ENCODE results near the gene LIAS.

The LIAS gene

GRCh38 chr4:39446483-39446841 lies 12.4 kb upstream of the LIAS start:
- in situ Hi-C loops (cut with MboI; ENCODE audit: low sequenced_read_pairs, unreplicated experiment): loop anchor here (10.0 kb wide), 1 partner anchor 542 kb away; no protein-coding TSS in a partner anchor
- DNase-seq (ENCODE audit: low spot score): no peak
- no peak for TF ChIP-seq CTCF (IDR thresholded peaks at IDR 0.05; ENCODE audit: borderline replicate concordance, control extremely low read depth, extremely low read depth, insufficient read depth, missing control alignments)

GRCh38 chr4:39446842-39447573 lies 11.8 kb upstream of the LIAS start:
- TF ChIP-seq CTCF (IDR thresholded peaks at IDR 0.05; ENCODE audit: borderline replicate concordance, control extremely low read depth, extremely low read depth, insufficient read depth, missing control alignments): no peak
- in situ Hi-C loops (cut with MboI; ENCODE audit: low sequenced_read_pairs, unreplicated experiment): loop anchor here (10.0 kb wide), 1 partner anchor 542 kb away; no protein-coding TSS in a partner anchor
- DNase-seq (ENCODE audit: low spot score): peak; percentile 86

DNA sequence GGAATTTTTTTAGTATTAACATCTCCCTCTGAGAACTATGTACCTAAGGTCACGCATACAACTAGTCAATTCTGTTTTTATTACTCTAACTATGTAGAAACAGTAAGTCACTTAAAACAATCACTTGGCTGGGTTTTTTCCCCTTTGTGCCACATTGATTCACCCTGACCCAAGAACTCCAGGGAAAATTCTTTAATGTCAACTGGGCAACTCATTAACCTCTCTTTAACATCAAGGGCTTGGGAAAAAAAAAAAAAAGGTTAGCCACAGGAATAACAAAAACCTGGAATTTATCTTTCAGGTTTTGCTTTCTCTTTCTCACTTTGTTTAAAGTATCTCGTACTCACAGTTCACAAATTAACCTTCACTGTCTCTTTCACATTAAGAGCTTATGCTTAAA lies 8.2 kb upstream of the LIAS start:
- no peak for TF ChIP-seq CTCF (IDR thresholded peaks at IDR 0.05; ENCODE audit: borderline replicate concordance, control extremely low read depth, extremely low read depth, insufficient read depth, missing control alignments)
- no peak for DNase-seq (ENCODE audit: low spot score)
- in situ Hi-C loops (cut with MboI; ENCODE audit: low sequenced_read_pairs, unreplicated experiment): no loop called here

- in situ Hi-C loops (cut with MboI; ENCODE audit: low sequenced_read_pairs, unreplicated experiment): no loop called here
- no peak for DNase-seq (ENCODE audit: low spot score)
- TF ChIP-seq CTCF (IDR thresholded peaks at IDR 0.05; ENCODE audit: borderline replicate concordance, control extremely low read depth, extremely low read depth, insufficient read depth, missing control alignments): no peak
These were observed 7.3 kb upstream of the LIAS start for GRCh38 chr4:39451423-39452023.

DNA sequence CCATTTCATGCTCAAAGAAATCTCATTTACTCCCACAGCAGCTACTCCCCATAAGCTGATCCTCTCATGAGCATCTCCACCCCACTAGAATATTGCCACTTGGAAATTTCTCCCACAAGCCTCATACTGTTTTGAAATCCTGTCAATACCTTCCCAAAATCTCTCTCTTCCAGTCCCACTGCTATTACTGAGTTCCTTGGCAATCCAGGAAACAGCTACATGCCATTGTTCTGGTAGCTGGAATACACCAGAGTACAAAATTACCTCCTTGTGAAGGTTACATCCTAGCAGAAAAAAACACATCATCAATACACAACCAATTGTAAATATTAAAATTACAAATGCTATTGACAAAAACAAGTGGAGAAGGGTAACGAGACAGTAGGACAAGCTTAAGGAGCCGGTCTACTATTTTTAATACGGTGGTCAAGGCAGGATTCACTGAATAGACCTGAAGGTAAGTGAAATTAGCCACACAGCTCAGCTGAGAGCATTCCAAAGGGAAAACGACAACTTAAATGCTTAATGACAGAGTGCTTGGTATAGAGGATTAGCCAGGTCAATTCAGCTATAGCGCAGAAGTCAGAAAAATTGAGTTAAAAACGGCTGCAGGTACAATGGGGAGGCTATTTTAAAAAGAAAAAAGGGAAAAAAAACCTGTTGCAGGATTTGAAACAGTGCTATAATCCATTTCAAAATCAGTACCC lies 6.5 kb upstream of the LIAS start:
- no peak for DNase-seq (ENCODE audit: low spot score)
- TF ChIP-seq CTCF (IDR thresholded peaks at IDR 0.05; ENCODE audit: borderline replicate concordance, control extremely low read depth, extremely low read depth, insufficient read depth, missing control alignments): no peak
- in situ Hi-C loops (cut with MboI; ENCODE audit: low sequenced_read_pairs, unreplicated experiment): no loop called here

DNA sequence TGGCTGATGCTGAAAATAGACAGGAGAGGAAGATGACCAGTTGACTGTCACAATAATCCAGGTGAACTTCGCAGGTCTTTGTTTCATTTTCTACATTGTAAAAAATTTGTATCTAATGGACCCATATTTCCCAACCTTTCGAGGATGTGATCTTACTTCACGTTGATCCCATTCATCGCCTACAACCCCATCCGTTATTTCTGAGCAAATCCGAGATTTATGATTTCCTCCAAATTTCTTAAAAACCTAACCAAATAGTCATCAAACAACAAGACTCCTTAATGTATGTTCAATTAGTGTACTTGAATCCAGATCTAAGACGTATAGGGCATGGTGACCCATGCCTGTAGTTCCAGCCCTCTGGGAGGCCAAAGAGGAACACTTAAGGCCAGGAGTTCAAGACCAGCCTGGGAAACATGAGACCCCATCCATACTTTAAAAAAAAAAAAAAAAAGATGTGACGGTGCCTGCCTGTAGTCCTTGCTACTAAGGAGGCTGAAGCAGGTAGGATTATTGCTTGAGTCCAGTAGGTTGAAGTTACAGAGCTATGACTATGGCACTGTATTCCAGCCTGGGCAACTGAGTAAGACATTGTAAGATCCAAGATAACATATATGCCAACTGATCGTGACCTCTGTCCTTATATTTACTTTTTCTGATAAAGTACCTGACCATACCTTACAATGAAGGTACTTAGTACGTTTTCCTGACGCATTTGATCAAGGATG lies 5.8 kb upstream of the LIAS start:
- TF ChIP-seq CTCF (IDR thresholded peaks at IDR 0.05; ENCODE audit: borderline replicate concordance, control extremely low read depth, extremely low read depth, insufficient read depth, missing control alignments): no peak
- in situ Hi-C loops (cut with MboI; ENCODE audit: low sequenced_read_pairs, unreplicated experiment): no loop called here
- DNase-seq (ENCODE audit: low spot score): no peak

Data from GM13976 (cell line).